Stimulated activated CD8-positive, alpha-beta memory T cell treated with anti-CD3 and anti-CD28 coated beads, Interleukin-7, amount 100 ng/mL, for 48 hours (primary cell): ENCODE measurements around the gene ATPAF1.
"Not testable (repeated sequence)": the region's sequence is repeated elsewhere in the genome, so short reads cannot be mapped to it uniquely, and the experiment has no call there.

Source experiments
- DNase-seq, 2 donors: peaks; one replicate each; pipeline ENCODE4 v3.0.0-alpha.2; 2020; ENCODE audit warnings: low read depth in 1 of 2; ENCODE audit errors: extremely low read depth in 1 of 2

ATPAF1 gene, protein sequence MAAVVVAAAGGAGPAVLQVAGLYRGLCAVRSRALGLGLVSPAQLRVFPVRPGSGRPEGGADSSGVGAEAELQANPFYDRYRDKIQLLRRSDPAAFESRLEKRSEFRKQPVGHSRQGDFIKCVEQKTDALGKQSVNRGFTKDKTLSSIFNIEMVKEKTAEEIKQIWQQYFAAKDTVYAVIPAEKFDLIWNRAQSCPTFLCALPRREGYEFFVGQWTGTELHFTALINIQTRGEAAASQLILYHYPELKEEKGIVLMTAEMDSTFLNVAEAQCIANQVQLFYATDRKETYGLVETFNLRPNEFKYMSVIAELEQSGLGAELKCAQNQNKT

DNA sequence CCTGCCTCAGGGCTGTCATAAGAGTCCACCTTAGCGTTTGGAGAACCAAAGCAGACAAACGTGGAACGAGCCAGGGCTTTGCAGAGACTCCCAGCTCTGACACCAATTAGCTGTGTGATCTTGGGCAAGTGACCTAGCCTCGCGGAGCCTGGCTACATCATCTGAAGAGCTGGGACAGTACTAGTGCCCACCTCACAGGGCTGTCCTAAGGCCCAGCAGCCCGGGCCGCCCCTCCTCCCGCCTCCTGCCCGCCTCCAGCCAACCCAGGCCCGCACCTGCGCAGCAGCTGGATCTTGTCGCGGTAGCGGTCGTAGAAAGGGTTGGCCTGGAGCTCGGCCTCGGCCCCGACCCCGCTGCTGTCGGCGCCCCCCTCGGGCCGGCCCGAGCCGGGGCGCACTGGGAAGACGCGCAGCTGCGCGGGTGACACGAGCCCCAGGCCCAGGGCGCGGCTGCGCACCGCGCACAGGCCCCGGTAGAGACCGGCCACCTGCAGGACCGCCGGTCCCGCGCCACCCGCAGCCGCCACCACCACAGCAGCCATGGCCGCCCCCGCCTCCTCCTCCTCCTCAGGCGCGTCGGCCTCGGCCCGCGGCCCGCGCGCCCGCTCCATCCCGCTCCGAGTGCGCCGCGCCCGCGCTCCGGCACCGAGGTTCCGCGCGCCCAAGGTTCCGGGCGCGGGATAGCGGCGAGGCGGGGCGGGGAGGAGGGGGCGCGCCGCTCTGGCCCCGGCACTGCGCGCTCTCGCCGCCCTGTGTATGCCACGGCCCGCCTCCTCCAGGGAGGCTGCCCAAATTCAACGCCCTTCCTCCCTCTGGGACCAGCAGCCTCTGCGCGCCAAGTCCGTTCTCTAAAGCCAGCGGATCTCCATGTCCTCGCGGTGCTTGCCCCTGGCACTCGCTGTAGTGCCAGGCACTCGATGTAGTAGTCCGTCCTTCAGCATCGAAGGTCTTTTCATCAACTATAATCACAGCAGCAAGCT lies at the start of gene ATPAF1:
ATPAF1 (minus strand) TSS at position 583 of the 979 bp plus-strand sequence; CDS start at position 541, 42 bp downstream.
- DNase-seq, result peak; percentile 43

DNA sequence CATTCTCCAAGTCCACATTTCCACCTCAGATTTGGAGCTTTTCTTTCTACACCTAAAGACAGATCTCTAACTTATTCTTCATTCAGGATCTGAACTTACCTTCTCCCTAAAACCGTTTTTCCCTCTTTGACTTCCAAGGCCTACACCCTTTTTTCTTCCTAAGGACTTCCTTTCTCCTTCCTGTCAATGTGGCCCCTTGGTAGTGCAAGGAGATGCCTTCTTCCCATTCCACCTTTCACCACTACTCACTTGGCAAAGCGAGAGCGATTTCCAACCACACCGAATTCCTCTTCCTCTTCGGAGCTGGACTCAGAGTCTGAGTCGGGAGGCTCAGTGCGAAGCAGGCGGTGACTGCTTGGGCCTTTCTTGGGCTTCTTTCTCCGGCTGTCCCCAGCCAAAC lies 49.5 kb upstream of the ATPAF1 start:
- DNase-seq, result no peak

DNA sequence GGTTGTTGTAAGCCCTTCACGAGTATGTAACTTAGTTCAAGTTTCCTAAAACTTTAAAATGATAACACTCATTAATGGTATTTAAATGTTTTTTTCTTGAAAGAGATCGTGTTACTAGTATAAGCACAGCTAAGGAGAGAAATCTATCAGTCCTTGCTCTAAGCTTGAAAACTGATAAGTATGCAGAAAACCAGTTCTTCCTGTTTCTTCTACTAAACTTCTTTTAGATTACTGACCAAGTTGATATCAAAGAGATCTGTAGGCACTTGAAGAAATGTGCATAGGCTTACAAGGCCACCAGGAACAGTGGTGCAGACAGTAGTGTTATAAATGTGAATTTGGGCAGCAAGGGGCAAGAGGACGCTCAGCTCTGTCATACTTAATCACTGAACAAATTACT lies 46.8 kb upstream of the ATPAF1 start:
- DNase-seq, result no peak

DNA sequence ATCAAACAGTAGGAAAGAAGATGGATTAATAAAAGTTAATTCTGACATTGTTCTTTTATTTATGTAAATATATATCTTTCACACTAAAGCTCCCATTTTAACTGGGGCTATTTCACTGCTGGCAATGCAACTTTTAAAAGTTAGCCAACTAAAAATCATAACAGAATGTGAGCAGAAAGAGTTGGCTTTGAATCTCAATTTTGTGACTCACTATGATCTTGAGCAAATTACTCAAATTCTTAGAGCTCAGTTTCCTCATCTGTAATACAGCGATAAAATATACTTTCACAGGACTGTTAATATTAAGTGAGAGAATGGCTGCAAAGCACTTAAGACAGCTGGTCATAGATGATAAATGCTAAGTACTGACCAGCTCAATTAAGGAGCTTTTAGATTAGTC lies 40.0 kb upstream of the ATPAF1 start:
- DNase-seq, result no peak

DNA sequence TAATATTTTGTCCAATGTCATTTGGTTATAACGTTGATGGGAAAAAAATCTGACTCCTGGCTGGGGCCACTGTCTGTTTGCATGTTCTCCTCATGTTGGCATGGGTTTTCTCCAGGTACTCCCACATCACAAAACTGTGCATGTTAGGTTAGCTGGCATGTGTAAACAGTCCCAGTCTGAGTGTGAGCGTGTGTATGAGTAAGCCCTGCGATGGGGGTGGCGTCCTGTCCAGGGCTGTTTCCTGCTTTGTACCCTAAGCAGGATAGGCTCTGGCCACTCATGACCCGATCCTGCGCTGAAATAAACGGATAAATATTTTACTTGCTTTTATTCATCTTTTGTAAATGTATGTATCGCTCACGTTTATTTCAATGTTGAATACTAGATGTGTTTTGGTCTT lies 37.2 kb upstream of the ATPAF1 start:
- no peak for DNase-seq

DNA sequence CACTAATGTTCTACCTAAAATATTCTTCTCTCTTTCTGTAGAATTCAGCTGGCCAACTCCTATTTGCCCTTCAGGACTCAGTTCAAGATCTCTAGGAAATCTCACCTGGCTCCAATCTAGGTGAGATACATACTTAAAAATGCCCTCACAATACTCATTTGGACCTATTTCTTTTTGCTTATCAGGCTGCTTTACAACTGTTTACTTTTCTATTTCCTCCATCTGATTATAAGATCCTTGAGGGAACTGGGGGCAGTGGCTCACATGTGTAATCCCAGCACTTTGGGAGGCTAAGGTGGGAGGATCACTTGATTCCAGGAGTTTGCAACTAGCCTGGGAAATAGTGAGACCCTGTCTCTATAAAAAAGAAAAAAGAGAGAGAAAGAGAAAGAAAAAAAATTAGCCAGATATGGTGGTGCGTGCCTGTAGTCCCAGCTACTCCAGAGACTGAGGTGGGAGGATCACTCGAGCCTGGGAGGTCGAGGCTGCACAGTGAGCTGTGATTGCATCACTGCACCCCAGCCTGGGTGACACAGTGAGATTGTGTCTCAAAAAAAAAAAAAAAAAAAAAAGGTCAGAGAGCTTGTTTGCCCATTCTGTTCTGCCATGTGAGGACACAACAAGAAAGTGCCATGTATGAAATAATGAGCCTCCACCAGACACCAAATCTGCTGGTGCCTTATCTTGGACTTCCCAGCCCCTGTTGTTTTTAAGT lies 35.9 kb upstream of the ATPAF1 start:
- DNase-seq, result no peak

DNA sequence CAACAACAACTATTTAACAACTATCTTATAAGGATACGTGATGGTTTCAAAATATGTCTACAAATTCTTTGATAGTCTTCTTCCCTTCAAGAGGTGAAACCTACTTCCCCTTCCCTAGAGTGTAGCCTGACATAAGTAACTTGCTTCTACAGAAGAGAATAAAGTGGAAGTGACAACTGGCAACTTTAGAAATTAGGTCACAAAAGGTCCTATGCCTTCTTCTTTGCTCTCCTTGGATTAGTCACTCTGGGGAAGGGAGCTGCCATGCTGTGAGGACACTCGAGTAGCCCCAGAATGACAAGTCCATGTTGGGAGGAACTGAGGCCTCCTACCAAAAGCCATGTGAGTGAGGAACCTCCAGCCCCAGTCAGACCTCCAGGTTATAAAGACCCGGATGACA lies 31.5 kb upstream of the ATPAF1 start:
- no peak for DNase-seq

DNA sequence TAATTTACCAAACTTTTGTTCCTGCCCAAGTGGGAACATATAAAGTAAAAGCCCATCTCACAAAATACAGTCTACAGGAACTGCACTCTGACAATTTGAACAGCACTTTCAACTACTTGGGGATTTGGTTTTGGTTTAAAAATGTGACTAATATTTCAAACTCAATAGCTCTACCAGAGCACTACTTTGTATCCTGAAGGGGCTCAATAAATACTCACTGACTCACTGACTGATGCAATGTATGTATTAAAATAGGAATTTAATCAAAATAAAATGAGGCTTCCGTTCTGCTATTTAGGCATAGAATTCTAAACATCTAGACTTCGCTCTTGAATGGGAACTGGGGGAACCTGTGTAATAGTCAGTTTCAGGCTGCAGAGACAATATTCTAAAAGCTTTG lies 28.9 kb upstream of the ATPAF1 start:
- no peak for DNase-seq

DNA sequence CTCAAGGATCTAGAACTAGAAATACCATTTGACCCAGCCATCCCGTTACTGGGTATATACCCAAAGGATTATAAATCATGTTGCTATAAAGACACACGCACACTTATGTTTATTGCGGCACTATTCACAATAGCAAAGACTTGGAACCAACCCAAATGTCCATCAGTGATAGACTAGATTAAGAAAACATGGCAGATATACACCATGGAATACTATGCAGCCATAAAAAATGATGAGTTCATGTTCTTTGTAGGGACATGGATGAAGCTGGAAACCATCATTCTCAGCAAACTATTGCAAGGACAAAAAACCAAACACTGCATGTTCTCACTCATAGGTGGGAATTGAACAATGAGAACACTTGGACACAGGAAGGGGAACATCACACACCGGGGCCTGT lies 26.5 kb upstream of the ATPAF1 start:
- DNase-seq, result not testable (repeated sequence)

DNA sequence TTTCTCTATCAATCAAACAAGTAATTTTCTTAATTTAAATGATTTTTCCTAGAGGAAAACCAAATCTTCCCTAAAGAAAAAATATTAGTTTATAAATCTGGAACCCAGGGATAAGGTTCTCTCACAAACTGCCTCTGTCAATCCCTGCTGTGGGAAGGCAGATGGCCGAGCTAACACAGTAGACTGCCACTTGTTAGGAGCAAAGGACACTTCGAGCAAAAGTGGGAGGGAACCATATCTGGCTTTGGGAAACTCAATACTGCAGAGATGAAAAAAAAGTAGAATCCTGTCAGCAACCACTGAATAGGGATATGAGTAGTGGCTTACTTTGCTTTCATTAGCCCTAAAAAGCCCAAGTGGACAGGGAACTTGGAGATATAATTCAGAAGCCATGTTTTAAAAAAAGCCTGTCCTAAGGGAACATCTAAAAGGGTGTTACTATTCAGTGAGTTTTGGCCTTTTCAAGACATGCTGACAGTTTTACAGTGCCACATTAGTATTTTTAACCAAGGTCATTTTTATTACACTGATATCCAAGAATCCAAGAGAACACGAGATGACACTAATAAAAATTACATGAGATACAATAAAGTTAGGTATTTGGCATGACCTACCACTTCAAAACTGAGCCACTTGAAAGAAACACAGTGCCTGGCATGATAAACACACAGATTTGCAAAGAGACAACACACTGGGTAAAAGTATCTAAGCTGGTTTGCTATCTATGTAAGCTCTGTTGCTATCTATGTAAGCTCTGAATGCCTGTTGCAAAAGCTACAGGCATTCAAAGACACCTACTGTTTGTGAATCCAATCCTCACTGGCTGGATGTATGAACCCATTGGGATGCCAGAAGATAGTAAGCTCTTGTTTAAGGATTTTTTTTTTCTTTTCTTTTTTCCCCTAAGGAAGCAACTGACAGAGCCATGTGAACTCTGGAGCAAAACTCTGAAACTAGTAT lies 24.9 kb upstream of the ATPAF1 start:
- no peak for DNase-seq

DNA sequence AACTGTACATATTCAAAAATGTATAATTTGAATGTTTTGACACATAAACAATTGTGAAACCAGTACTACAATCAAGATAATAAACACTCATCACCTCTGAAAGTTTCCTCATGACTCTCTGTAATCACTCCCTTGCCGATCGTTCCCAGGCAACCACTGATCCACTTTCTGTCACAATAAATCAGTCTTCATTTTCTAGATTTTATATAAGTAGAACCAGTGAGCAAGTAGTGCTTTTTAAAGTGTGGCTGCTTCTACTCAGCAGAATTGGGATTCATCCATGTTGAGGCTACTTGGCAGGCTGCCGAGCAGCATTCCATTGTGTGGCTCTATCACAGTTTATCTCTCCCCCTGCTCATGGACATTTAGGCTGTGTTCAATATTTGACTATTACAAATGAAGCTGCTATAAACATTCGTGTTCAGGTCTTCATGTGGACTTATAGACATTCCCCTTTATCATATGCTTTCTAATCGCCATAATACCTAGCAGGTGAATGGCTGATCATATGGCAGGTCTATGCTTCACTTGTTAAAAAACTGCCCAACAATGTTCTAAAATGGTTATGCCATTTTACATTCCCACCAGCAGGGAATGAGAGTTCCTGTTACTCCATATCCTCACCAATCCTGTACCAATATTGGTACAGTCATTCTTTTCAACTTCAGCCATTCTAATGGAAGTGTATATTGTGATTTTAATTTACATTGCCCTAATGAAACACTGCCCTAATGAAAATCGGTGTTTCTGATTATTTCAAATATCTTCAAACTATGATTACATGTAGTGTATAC lies 24.0 kb upstream of the ATPAF1 start:
- no peak for DNase-seq

DNA sequence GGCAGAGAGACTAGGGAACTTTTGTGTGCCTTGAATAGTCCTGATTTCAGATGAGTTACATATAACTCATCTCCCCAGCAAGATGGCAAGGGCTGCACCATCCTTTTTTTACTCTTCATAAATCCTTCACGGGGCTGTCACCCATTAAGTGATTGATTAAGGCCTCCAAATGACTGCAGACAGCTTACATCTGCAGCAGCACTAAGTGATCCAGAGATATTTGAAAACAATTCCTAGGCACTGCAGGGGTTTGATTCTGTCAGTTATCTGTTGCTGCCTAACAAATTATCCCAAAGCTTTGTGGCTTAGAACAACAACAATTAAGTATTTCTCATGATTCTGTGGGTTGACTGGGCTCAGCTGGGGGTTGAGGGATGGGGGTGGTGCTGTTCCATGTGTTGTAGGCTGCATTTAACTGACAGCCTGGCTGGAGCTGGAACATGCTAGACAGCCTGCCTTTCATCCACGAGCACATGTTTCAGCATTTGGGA lies 22.8 kb upstream of the ATPAF1 start:
- no peak for DNase-seq

DNA sequence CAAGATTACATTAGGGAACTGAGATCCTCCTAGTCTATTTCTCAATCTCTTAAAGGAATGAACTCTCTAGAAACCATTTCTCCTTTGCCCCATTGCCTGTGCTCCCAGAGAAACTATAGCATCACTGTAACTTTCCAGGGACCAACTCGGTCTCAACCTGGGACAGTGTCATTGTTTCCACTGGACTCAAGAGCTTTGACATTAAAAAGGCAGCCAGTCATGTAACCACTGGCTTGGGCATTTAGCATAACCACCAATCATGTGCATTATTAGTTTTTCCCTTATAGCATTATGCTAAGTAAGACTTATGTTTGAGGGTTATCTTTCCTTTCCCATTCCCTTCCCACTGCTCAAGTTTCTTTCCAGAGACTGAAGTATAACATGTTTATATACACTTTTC lies 21.7 kb upstream of the ATPAF1 start:
- no peak for DNase-seq

DNA sequence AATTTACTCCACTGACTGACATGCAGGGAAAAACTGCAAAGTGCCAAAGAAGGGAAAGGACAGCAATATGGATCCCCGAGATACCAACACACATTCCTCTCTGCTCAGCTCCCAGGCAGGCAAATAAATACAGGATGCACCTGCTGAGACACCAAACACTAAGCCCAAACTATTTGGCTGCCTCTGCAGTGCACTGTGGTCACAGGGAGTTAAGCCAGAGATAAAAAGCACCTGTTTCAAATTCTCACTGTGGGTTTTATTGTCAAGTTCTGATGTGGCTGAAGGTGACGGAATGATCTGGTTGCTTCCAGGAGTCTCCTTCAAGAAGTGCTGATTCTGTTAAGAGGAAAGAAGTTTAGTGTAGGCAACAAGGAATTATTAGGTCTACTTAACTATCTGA lies 21.2 kb upstream of the ATPAF1 start:
- no peak for DNase-seq

DNA sequence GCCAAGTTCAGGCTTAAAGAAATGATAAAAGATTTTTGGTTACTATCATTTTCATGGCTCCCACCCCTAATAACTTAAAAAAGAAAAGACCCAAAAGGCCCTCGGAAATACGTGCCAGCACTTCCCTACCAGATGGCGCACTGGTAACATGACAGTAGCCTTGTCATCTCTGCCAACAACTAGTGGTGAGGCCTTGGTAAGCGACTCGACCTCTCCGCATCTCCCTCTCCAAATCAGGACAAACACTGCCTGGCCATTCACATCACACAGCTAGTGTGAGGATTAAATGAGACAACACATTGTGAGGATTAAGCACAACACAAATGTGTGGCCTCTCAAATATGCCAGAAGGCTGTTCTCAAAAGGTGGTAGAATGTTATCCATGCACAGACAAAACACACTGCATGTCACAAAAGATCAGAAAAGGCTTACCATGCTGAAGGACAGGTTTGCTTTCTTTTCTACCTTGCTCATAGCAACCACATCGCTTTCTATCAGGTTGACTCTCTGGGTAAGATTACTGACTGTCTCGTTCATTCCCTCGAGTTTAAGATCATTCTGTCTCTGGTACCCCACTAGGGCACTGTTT lies 19.9 kb upstream of the ATPAF1 start:
- no peak for DNase-seq

DNA sequence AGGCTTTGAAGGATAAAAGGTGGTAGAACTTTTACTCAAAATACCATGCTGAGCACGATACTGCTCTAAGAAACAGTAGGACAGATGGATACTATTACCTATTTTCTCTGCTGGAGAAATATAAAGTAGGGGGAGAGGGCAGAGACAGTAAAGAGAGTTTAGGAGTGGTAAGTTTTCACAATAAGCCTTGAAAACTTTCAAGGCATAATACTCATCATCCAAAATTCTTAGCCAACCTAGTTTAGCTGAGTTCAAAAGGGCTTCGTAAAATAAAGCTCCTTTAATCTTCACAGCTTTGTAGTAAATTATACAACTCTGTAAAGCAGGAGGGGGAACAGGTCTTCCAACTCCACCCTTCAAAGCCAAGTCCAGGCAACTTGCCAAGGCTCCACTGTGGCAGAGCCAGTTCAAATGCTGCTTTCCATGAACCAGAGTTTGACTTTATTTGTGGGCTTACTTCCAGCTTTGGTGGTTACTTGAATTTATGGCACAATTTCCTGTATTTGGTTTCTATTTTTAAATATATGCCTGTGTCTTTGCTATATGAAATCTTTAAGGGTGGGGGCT lies 19.0 kb upstream of the ATPAF1 start:
- DNase-seq, result no peak

DNA sequence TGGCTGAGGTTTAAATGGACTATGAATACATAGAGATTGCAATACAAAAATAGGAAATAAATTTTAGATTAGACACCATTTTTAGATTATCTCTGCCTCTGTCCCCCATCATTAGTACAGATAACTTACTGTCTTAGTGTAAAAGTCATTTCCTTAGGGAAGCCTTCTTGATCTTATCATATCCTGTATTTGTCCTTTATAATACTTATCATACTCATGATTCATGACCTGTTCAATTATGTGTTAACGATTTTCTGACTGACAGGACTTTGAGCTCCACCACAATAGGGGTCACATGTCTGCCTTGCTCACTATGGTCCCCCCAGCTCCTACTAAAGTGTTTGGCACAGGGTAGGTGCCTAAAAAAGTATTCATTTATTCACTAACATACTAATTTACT lies 18.1 kb upstream of the ATPAF1 start:
- DNase-seq, result no peak

DNA sequence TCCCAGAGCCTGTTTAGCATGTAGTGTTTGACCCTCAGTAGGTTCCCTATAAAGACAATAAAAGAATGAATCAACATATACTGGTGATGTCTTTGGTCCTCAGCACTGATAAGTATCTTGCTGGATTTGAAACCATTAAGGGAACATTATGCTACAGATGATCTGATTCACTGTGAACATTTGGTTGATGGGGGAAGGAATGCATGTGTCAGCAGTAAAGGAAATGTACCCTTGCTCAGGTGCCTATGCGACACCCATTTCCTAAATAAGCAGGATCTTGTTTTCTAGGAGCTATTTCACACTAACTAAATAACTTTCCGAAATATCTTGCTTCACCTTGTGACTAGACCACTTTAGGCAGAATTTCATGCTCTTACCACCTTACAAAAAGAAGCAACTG lies 16.5 kb upstream of the ATPAF1 start:
- DNase-seq, result no peak

DNA sequence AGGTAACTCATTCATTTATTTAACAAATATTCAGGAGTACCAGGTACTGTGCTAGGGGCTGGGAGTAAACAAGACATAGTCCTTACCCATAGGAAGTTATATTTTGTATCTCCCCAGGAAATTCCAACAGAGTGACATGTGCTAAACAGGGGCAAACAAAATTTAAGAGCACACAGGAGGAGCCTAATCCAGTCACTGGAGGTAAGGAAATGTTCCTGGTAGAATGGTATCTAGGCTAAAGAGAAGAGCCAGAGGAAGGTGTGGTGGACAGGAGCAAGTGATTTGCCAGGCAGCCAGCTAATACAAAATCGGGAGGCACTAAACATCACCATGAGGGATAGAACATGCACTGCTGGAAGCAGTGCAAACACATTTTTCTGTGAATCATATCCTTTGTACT lies 13.9 kb upstream of the ATPAF1 start:
- DNase-seq, result no peak
